DOHH2 (cell line): ENCODE results near the gene CNIH2.

Experiments
- H3F3A ChIP-seq: fragments of 200-600 bp; sonication (generic), shearing (Covaris generic); 2 replicates; pipeline ENCODE4 v1.6.0; 2016; ENCODE audit warnings: antibody characterized with exemption, mild to moderate bottlenecking; ENCODE audit not compliant: control insufficient read depth, insufficient read depth
- H3K27ac ChIP-seq: fragments of 200-600 bp; sonication (generic); 2 replicates; pipeline ENCODE4 v1.5.1; 2014; ENCODE audit warnings: low read depth, mild to moderate bottlenecking, low read length, moderate library complexity
- H3K27me3 ChIP-seq: fragments of 200-600 bp; sonication (generic); 2 replicates; pipeline ENCODE4 v1.6.1; 2014; ENCODE audit warnings: mild to moderate bottlenecking, low read length, mixed read lengths; ENCODE audit not compliant: control insufficient read depth
- H3K36me3 ChIP-seq: fragments of 200-600 bp; sonication (generic); 2 replicates; pipeline ENCODE4 v1.6.1; 2014; ENCODE audit warnings: mild to moderate bottlenecking, low read length, moderate library complexity, mixed read lengths; ENCODE audit not compliant: control insufficient read depth
- H3K4me1 ChIP-seq: fragments of 200-600 bp; sonication (generic); 2 replicates; pipeline ENCODE4 v1.6.1; 2014; ENCODE audit warnings: mild to moderate bottlenecking, low read length, mixed read lengths; ENCODE audit not compliant: control insufficient read depth
- H3K4me2 ChIP-seq: fragments of 200-600 bp; sonication (generic); 2 replicates; pipeline ENCODE4 v1.6.0; 2014; ENCODE audit warnings: mild to moderate bottlenecking, low read length, moderate library complexity
- H3K4me3 ChIP-seq: fragments of 200-600 bp; sonication (generic); 2 replicates; pipeline ENCODE4 v1.5.1; 2014; ENCODE audit warnings: mild to moderate bottlenecking, low read length, mixed read lengths
- H3K79me2 ChIP-seq: fragments of 200-600 bp; sonication (generic); 2 replicates; pipeline ENCODE4 v1.6.1; 2014; ENCODE audit warnings: mild to moderate bottlenecking, low read length, mixed read lengths; ENCODE audit not compliant: control insufficient read depth
- H3K9me2 ChIP-seq: fragments of 200-600 bp; sonication (generic); replicated peaks from 2 replicates; pipeline ENCODE4 v1.6.1; 2014; ENCODE audit warnings: mild to moderate bottlenecking, low read length, mixed read lengths; ENCODE audit not compliant: control insufficient read depth
- H3K9me3 ChIP-seq: fragments of 200-600 bp; sonication (generic); 2 replicates; pipeline ENCODE4 v1.6.1; 2014; ENCODE audit warnings: antibody characterized with exemption, low read length, mixed read lengths; ENCODE audit not compliant: control insufficient read depth, insufficient read depth
- H4K20me1 ChIP-seq: fragments of 200-600 bp; sonication (generic); 2 replicates; pipeline ENCODE4 v1.6.0; 2014; ENCODE audit warnings: low read depth, mild to moderate bottlenecking, antibody characterized with exemption, low read length, moderate library complexity; ENCODE audit not compliant: control insufficient read depth, insufficient read depth
- EZH2phosphoT487 ChIP-seq: fragments of 200-600 bp; sonication (generic); IDR thresholded peaks from 2 replicates; pipeline ENCODE4 v1.6.1; 2017; ENCODE audit warnings: borderline replicate concordance, mild to moderate bottlenecking, antibody characterized with exemption, low read length, moderate library complexity, mixed read lengths
- TF ChIP-seq, protein P1 (sequence below): fragments of 200-600 bp; sonication (generic); IDR thresholded peaks from one replicate; pipeline ENCODE4 v1.5.1; 2014; ENCODE audit warnings: antibody characterized with exemption, mild to moderate bottlenecking, low read depth, low read length; ENCODE audit not compliant: poor library complexity, severe bottlenecking

CNIH2 gene

DNA sequence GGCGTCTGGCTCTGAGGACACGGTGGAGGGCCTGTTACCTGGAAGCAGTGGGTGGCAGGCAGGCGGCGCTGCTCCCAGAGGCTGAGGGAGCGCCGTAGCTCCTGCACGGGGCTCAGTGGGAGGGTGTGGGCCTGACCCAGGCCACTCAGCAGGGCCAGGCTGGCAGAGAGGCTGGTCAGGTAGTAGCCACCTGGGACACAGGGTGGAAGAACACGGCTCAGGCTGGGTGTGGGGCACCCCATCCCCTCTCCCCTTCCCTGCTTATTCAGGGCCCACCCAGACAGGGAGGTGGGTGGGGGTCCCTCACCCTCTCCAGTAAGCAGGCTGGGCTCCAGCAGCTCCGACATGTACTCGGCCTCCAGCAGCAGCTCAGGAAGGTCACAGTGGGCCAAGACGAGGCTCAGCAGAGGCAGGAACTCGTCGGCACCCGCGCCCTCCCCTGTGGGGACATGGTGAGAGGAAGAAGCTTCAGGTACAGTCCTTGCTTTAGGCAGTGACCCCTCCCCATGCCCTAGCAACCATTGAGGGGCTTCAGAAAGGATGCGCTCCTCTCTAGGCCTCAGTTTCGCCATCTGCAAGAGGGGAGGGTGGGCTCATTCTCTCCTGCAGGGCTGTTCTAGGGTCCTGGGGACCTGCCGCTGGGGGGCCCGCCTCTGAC lies 55.4 kb downstream of the CNIH2 start:
- H3K27ac ChIP-seq = no peak overlapping the region
- H3K4me3 ChIP-seq = no peak overlapping the region
- no peaks in the 10 kb centered on the region for H3K9me3 ChIP-seq
- no peaks in the 10 kb centered on the region for H3K79me2 ChIP-seq
- TF ChIP-seq EZH2phosphoT487 = no peak
- TF ChIP-seq, protein P1, sequence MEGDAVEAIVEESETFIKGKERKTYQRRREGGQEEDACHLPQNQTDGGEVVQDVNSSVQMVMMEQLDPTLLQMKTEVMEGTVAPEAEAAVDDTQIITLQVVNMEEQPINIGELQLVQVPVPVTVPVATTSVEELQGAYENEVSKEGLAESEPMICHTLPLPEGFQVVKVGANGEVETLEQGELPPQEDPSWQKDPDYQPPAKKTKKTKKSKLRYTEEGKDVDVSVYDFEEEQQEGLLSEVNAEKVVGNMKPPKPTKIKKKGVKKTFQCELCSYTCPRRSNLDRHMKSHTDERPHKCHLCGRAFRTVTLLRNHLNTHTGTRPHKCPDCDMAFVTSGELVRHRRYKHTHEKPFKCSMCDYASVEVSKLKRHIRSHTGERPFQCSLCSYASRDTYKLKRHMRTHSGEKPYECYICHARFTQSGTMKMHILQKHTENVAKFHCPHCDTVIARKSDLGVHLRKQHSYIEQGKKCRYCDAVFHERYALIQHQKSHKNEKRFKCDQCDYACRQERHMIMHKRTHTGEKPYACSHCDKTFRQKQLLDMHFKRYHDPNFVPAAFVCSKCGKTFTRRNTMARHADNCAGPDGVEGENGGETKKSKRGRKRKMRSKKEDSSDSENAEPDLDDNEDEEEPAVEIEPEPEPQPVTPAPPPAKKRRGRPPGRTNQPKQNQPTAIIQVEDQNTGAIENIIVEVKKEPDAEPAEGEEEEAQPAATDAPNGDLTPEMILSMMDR = no peak
- H3K36me3 ChIP-seq = peaks cover 11% of the 10 kb centered on the region
- H3K4me1 ChIP-seq = peaks cover 17% of the 10 kb centered on the region
- H3K4me2 ChIP-seq = no peak overlapping the region
- no peaks in the 10 kb centered on the region for H3K9me2 ChIP-seq
- no peaks in the 10 kb centered on the region for H4K20me1 ChIP-seq
- no peaks in the 10 kb centered on the region for H3F3A ChIP-seq
- H3K27me3 ChIP-seq = no peaks in the 10 kb centered on the region
